HG03439 (cell line): ENCODE measurements around the gene PHF21A.

Experiments used
- ATAC-seq: cut with Tn5 transposase; IDR thresholded peaks from one replicate; pipeline ENCODE4 v1.9.1; 2021; ENCODE audit warnings: mild to moderate bottlenecking, moderate library complexity; ENCODE audit not compliant: unreplicated experiment

PHF21A gene

GRCh38 chr11:46121301-46121723 lies at the start of gene PHF21A:
Gene PHF21A (minus strand): TSS chr11:46121454. CDS start chr11:46084219, 37,235 bp downstream.
- ATAC-seq = peak; percentile 52

GRCh38 chr11:46170797-46171196 lies 49.5 kb upstream of the PHF21A start:
- ATAC-seq = no peak

- no peak for ATAC-seq
Observed at GRCh38 chr11:46162700-46163099, 41.4 kb upstream of the PHF21A start.

- no peak for ATAC-seq
Observed at GRCh38 chr11:46161201-46161600, 39.9 kb upstream of the PHF21A start.

- ATAC-seq = no peak
Observed at GRCh38 chr11:46160100-46160499, 38.8 kb upstream of the PHF21A start.

- ATAC-seq = no peak
Observed at GRCh38 chr11:46159680-46160079, 38.4 kb upstream of the PHF21A start.

- no peak for ATAC-seq
Observed at GRCh38 chr11:46149826-46150225, 28.6 kb upstream of the PHF21A start.

- no peak for ATAC-seq
Observed at GRCh38 chr11:46149342-46149741, 28.1 kb upstream of the PHF21A start.

GRCh38 chr11:46144741-46145140 lies 23.5 kb upstream of the PHF21A start:
- ATAC-seq = no peak

GRCh38 chr11:46143049-46143806 lies 22.0 kb upstream of the PHF21A start:
- ATAC-seq = no peak

GRCh38 chr11:46142561-46142960 lies 21.3 kb upstream of the PHF21A start:
- ATAC-seq = no peak

GRCh38 chr11:46141597-46141996 lies 20.3 kb upstream of the PHF21A start:
- ATAC-seq = no peak

GRCh38 chr11:46134540-46134939 lies 13.3 kb upstream of the PHF21A start:
- ATAC-seq = no peak

GRCh38 chr11:46134061-46134460 lies 12.8 kb upstream of the PHF21A start:
- no peak for ATAC-seq

- ATAC-seq = no peak
Observed at GRCh38 chr11:46133119-46133518, 11.9 kb upstream of the PHF21A start.

GRCh38 chr11:46130286-46130940 lies 9.2 kb upstream of the PHF21A start:
- no peak for ATAC-seq

GRCh38 chr11:46129133-46129532 lies 7.9 kb upstream of the PHF21A start:
- no peak for ATAC-seq

GRCh38 chr11:46127150-46127638 lies 5.9 kb upstream of the PHF21A start:
- peak; percentile 58 for ATAC-seq

GRCh38 chr11:46125284-46125683 lies 4.0 kb upstream of the PHF21A start:
- ATAC-seq = no peak

GRCh38 chr11:46122945-46123715 lies 1.9 kb upstream of the PHF21A start:
- ATAC-seq = no peak

- peak; percentile 47 for ATAC-seq
Observed at GRCh38 chr11:46121724-46122477, 647 bp upstream of the PHF21A start.
